ENCODE measurements around the gene YBX3. TPM values are rescaled to one million over a fixed set of nuclear protein-coding genes. Genes with fewer than 3 reads are reported as not detected.
A peak's percentile ranks its signal among the peaks of the same experiment; 100 is the strongest.

YBX3 gene
- polyA plus RNA-seq, 1 donor from 2014 or later, result 14.9 TPM

DNA sequence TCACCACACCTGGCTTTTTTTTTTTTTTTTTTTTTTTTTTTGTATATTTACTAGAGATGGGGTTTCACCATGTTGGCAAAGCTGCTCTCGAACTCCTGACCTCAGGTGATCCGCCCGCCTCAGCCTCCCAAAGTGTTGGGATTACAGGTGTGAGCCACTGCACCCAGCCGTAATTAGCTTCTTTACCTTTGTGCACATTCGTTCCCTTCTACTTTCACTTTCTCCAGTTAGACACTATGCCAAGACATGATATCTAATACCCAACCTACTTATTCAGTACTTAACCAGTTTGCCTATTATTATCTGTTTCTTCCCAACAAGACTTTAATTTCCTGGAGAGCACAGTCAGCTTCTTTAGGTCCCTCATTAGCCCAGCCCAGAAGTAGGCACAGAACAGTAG is 54.6 kb downstream of the YBX3 start:
- Mint-ChIP-seq H3K36me3 (no peaks in the 10 kb centered on the region), H3K27ac (no peak overlapping the region), H3K4me1 (peaks cover 6 to 20% (median 19%) of the 10 kb centered on the region in 3 donors), H3K27me3 (peaks cover 20% of the 10 kb centered on the region), H3K4me3 (peak overlapping the region in 3 of 4 donors; percentile 12 to 75 (median 69)), H3K9me3 (peaks cover 0 to 7% (median 7%) of the 10 kb centered on the region in 3 donors)

DNA sequence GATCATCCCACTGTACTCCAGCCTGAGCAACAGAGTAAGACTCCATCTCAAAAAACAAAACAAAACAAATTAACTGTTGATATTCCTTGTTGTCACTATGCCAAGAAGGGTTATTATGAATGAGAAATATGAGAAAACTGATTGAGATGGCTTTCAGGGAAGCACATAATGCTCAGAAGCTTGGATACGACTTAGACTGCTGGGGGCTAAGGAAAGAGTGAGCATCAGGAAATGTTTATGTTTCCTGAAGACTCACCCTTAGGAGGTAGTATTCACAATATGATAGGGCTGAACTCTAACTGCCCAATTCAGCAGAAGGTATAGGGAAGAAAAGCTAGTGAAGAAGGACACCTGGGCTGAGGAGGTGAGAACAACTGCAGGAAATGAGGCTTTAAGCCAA is 55.5 kb downstream of the YBX3 start:
- H3K27ac Mint-ChIP-seq, result no peak overlapping the region
- H3K27me3 Mint-ChIP-seq, result peaks cover 16% of the 10 kb centered on the region

DNA sequence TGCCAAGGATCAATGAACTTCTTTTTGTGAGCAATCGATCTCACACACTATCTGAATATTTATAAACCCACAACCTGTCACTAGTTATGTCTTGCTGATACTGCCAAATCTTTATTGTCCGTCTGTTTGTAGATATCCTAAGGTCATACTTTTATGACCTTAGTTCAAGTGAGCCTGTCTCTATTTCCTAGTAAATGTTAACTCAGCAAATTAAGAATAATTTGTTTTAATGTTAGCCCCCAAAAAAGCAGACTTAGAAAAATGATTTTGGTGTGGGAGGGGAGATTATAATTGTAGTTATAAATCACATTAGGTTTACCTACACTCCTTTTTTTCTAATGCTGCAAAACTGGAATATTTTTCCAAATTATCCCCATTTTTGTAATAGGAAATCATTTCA is 58.6 kb downstream of the YBX3 start:
- Mint-ChIP-seq H3K4me3 (no peak overlapping the region), H3K36me3 (no peaks in the 10 kb centered on the region), H3K4me1 (peaks cover 2 to 11% (median 7%) of the 10 kb centered on the region in 3 donors), H3K27me3 (peaks cover 12% of the 10 kb centered on the region), H3K9me3 (peaks cover 0 to 4% (median 0%) of the 10 kb centered on the region in 3 donors), H3K27ac (no peak overlapping the region)

More for the DNA sequence above, 55.5 kb downstream of the YBX3 start:
- Mint-ChIP-seq H3K4me3 (peak overlapping the region in 2 of 4 donors; percentile 41 to 47), H3K4me1 (peaks cover 6 to 13% (median 12%) of the 10 kb centered on the region in 3 donors), H3K36me3 (no peaks in the 10 kb centered on the region), H3K9me3 (peaks cover 0 to 7% (median 2%) of the 10 kb centered on the region in 3 donors)

GRCh38 chr12:10663869-10664268 is 59.3 kb downstream of the YBX3 start:
- Mint-ChIP-seq H3K27me3 (peaks cover 12% of the 10 kb centered on the region), H3K9me3 (peaks cover 0 to 2% (median 0%) of the 10 kb centered on the region in 3 donors), H3K4me3 (no peak overlapping the region), H3K36me3 (no peaks in the 10 kb centered on the region), H3K27ac (no peak overlapping the region), H3K4me1 (peaks cover 2 to 9% (median 7%) of the 10 kb centered on the region in 3 donors)

DNA sequence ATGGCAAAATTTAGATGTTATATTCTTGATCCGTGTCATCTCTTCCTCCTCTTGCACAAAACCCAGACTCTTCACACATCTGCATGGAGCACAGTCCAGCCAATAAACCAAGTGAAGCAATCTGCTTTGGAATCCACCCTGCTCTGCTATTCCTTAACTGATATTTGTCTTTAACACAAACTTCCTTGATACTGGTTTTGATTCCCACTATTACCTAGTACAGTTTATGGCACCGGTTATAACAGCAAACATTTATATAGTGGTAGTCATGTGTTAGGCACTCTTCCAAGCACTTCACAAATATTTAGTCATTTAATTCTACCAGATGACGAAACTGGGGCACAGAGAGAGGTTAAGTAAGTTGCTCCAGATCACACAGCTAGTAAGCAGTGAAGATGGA is 61.8 kb downstream of the YBX3 start:
- Mint-ChIP-seq H3K27me3 (peaks cover 9% of the 10 kb centered on the region), H3K27ac (peak overlapping the region in 1 of 3 donors; percentile 64), H3K9me3 (peaks cover 2 to 7% (median 6%) of the 10 kb centered on the region in 3 donors), H3K4me1 (no peaks in the 10 kb centered on the region), H3K4me3 (no peak overlapping the region), H3K36me3 (no peaks in the 10 kb centered on the region)

GRCh38 chr12:10654003-10654402 is 69.1 kb downstream of the YBX3 start:
- H3K9me3 Mint-ChIP-seq, result peaks cover 5 to 22% (median 8%) of the 10 kb centered on the region in 3 donors
- H3K27me3 Mint-ChIP-seq, result no peaks in the 10 kb centered on the region
- H3K36me3 Mint-ChIP-seq, result no peaks in the 10 kb centered on the region
- no peak overlapping the region for H3K4me3 Mint-ChIP-seq
- no peaks in the 10 kb centered on the region for H3K4me1 Mint-ChIP-seq
- no peak overlapping the region for H3K27ac Mint-ChIP-seq

DNA sequence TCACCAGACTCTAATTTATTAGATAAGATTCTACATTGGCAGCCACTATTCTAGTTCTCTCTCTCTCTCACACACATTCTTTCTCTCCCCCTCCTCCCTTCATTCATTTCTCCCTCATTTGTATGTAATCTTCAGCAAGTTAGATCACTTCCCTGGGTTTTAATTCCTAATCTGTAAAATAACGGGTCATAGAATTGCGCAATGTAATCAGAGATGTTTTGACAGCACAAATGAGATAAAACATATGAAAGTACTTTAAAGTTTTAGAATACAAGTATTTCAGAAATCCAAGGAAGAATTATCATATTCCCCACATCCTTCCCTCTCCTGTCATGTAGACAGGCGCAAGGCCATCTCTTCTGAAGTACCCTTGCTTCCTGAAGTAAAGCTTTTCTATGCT is 70.9 kb downstream of the YBX3 start:
- Mint-ChIP-seq H3K36me3 (peaks cover 2% of the 10 kb centered on the region), H3K27ac (no peak overlapping the region), H3K27me3 (no peaks in the 10 kb centered on the region), H3K4me3 (no peak overlapping the region), H3K4me1 (no peaks in the 10 kb centered on the region), H3K9me3 (peaks cover 7 to 22% (median 14%) of the 10 kb centered on the region in 3 donors)

Other genes starting within 250 kb of the YBX3 start
- 0.41 TPM for gene EIF2S3B, start 217.4 kb downstream of the YBX3 start, polyA plus RNA-seq
- gene MAGOHB, start 109.7 kb downstream of the YBX3 start, polyA plus RNA-seq, result 42.0 TPM
- gene STYK1, start 49.3 kb downstream of the YBX3 start, polyA plus RNA-seq, result not detected
- gene TAS2R7, start 79.3 kb upstream of the YBX3 start, polyA plus RNA-seq, result not detected
- gene TAS2R8, start 84.0 kb upstream of the YBX3 start, polyA plus RNA-seq, result not detected
- not detected for gene TAS2R9, start 86.8 kb upstream of the YBX3 start, polyA plus RNA-seq
- not detected for gene TAS2R10, start 103.0 kb upstream of the YBX3 start, polyA plus RNA-seq
- 3.5 TPM for gene PRR4, start 126.2 kb upstream of the YBX3 start, polyA plus RNA-seq
- gene PRH1, start 160.9 kb upstream of the YBX3 start, polyA plus RNA-seq, result 15.1 TPM
- gene TAS2R13, start 186.2 kb upstream of the YBX3 start, polyA plus RNA-seq, result not detected
- gene PRH2, start 205.9 kb upstream of the YBX3 start, polyA plus RNA-seq, result not detected
- gene TAS2R14, start 215.9 kb upstream of the YBX3 start, polyA plus RNA-seq, result 1.0 TPM